NCI-H1105 treated with DMSO at 0.1 percent for 48 hours (cell line): Measurements from ENCODE around the gene KIF2A.

Source experiments
- DNase-seq: peaks from one replicate; lab custom pipeline; 2025; lab: John Stamatoyannopoulos, UW

Gene KIF2A

GRCh38 chr5:62385131-62385530 lies 79.1 kb downstream of the KIF2A start:
- DNase-seq = no peak

GRCh38 chr5:62385816-62386400 lies 79.9 kb downstream of the KIF2A start:
- DNase-seq = no peak

GRCh38 chr5:62386824-62387223 lies 80.8 kb downstream of the KIF2A start:
- no peak for DNase-seq

- no peak for DNase-seq
These were observed 89.4 kb downstream of the KIF2A start for GRCh38 chr5:62395210-62395950.

GRCh38 chr5:62403411-62404250 lies 97.6 kb downstream of the KIF2A start, which contains the start of gene DIMT1:
Gene DIMT1 (minus strand): TSS chr5:62403905. CDS start chr5:62403772, 133 bp downstream.
- peak; percentile 89 for DNase-seq

- DNase-seq = peak; percentile 94
These were observed 106.7 kb downstream of the KIF2A start, which contains the start of gene IPO11 for GRCh38 chr5:62412549-62413329. Gene IPO11 (plus strand): TSS chr5:62412763. CDS start chr5:62437280, 24,517 bp downstream.

- no peak for DNase-seq
These were observed 107.7 kb downstream of the KIF2A start for GRCh38 chr5:62413711-62414110.

GRCh38 chr5:62418462-62419076 lies 112.6 kb downstream of the KIF2A start:
- no peak for DNase-seq

- DNase-seq = no peak
These were observed 113.6 kb downstream of the KIF2A start for GRCh38 chr5:62419609-62420008.

- DNase-seq = no peak
These were observed 115.4 kb downstream of the KIF2A start for GRCh38 chr5:62421414-62421813.

- DNase-seq = no peak
These were observed 118.8 kb downstream of the KIF2A start for GRCh38 chr5:62424763-62425162.

GRCh38 chr5:62431735-62432620 lies 126.0 kb downstream of the KIF2A start:
- no peak for DNase-seq

GRCh38 chr5:62432621-62433064 lies 126.6 kb downstream of the KIF2A start:
- DNase-seq = no peak
